ENCODE measurements around the gene PROSER2.

DNA sequence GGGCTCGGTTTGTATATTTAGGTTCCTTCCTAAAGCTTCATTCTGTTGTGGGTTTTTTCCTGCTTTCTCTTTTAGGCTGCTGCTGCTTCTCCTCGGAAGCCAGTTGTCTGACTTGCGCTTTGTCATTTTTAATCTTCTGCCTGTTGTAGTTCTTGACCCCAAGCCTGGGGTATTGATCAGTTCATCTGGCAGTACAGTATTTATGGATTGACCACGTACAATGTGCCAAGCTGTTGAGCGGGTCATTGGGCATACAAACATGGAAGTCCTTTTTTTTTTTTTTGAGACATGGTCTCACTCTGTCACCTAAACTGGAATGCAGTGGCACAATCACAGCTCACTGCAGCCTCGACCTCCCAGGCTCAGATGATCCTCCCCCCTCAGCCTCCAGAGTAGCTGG, 4.3 kb downstream of the PROSER2 start:
- TF ChIP-seq POLR2AphosphoS5 (IDR thresholded peaks at IDR 0.05) (no peak), EP300 (IDR thresholded peaks at IDR 0.05) (no peak), POLR2A (IDR thresholded peaks at IDR 0.05; ENCODE audit: low read depth) (no peak)
- TF ChIP-seq, protein P1, sequence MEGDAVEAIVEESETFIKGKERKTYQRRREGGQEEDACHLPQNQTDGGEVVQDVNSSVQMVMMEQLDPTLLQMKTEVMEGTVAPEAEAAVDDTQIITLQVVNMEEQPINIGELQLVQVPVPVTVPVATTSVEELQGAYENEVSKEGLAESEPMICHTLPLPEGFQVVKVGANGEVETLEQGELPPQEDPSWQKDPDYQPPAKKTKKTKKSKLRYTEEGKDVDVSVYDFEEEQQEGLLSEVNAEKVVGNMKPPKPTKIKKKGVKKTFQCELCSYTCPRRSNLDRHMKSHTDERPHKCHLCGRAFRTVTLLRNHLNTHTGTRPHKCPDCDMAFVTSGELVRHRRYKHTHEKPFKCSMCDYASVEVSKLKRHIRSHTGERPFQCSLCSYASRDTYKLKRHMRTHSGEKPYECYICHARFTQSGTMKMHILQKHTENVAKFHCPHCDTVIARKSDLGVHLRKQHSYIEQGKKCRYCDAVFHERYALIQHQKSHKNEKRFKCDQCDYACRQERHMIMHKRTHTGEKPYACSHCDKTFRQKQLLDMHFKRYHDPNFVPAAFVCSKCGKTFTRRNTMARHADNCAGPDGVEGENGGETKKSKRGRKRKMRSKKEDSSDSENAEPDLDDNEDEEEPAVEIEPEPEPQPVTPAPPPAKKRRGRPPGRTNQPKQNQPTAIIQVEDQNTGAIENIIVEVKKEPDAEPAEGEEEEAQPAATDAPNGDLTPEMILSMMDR (IDR thresholded peaks at IDR 0.05): no peak

Measured in esophagus muscularis mucosa (tissue), 4 donors.